Duodenal mucosa (tissue), 2 donors: ENCODE measurements around the gene ERP27.
A peak's percentile ranks its signal among the peaks of the same experiment; 100 is the strongest.

Experiments
- H3K27ac ChIP-seq: one replicate; pipeline ENCODE4 v1.7.0; 2013; ENCODE audit warnings: low read depth, low read length
- H3K27me3 ChIP-seq, 2 donors: one replicate each; pipeline ENCODE4 v1.7.0; 2013; ENCODE audit warnings: low read length in 2 of 2, control low read depth in 1 of 2; ENCODE audit not compliant: insufficient read depth in 2 of 2, control insufficient read depth in 1 of 2
- H3K36me3 ChIP-seq, 2 donors: one replicate each; pipeline ENCODE4 v1.7.0; 2013; ENCODE audit warnings: low read length in 2 of 2, control low read depth in 1 of 2; ENCODE audit not compliant: insufficient read depth in 2 of 2, control insufficient read depth in 1 of 2
- H3K4me1 ChIP-seq, 2 donors: one replicate each; pipeline ENCODE4 v1.7.0; 2013; ENCODE audit warnings: low read length in 2 of 2, control low read depth in 1 of 2; ENCODE audit not compliant: insufficient read depth in 2 of 2, control insufficient read depth in 1 of 2
- H3K4me3 ChIP-seq, 2 donors: one replicate each; pipeline ENCODE4 v1.7.0; 2013; ENCODE audit warnings: low read length in 2 of 2, low read depth in 1 of 2
- H3K9ac ChIP-seq, 2 donors: one replicate each; pipeline ENCODE4 v1.7.0; 2013; ENCODE audit warnings: low read length in 2 of 2, low read depth in 1 of 2
- H3K9me3 ChIP-seq, 2 donors: one replicate each; pipeline ENCODE4 v1.7.0; 2013; ENCODE audit warnings: low read length in 2 of 2, control low read depth in 1 of 2; ENCODE audit not compliant: control insufficient read depth in 1 of 2

The ERP27 gene

GRCh38 chr12:14974633-14975032, 36.3 kb upstream of the ERP27 start:
- no peak overlapping the region for H3K4me3 ChIP-seq
- no peaks in the 10 kb centered on the region for H3K4me1 ChIP-seq
- no peaks in the 10 kb centered on the region for H3K9me3 ChIP-seq
- H3K27me3 ChIP-seq: no peaks in the 10 kb centered on the region
- no peak overlapping the region for H3K9ac ChIP-seq
- H3K36me3 ChIP-seq: no peaks in the 10 kb centered on the region
- no peak overlapping the region for H3K27ac ChIP-seq

GRCh38 chr12:14972816-14973215, 34.5 kb upstream of the ERP27 start, which contains the start of gene PDE6H:
Gene PDE6H, plus strand, starts transcription at chr12:14973042. Its CDS starts 4,971 bp downstream, at chr12:14978013.
- H3K27ac ChIP-seq: no peak within 1 kb of the TSS
- no peak within 1 kb of the TSS for H3K4me3 ChIP-seq
- no peaks in the 10 kb centered on the region for H3K27me3 ChIP-seq
- no peaks in the 10 kb centered on the region for H3K4me1 ChIP-seq
- no peak within 1 kb of the TSS for H3K9ac ChIP-seq
- no peaks in the 10 kb centered on the region for H3K9me3 ChIP-seq
- H3K36me3 ChIP-seq: no peaks in the 10 kb centered on the region

GRCh38 chr12:14970473-14970872, 32.1 kb upstream of the ERP27 start:
- Histone ChIP-seq H3K9me3 (no peaks in the 10 kb centered on the region), H3K27ac (no peak overlapping the region), H3K4me1 (no peaks in the 10 kb centered on the region), H3K9ac (no peak overlapping the region), H3K36me3 (no peaks in the 10 kb centered on the region), H3K27me3 (no peaks in the 10 kb centered on the region), H3K4me3 (no peak overlapping the region)

DNA sequence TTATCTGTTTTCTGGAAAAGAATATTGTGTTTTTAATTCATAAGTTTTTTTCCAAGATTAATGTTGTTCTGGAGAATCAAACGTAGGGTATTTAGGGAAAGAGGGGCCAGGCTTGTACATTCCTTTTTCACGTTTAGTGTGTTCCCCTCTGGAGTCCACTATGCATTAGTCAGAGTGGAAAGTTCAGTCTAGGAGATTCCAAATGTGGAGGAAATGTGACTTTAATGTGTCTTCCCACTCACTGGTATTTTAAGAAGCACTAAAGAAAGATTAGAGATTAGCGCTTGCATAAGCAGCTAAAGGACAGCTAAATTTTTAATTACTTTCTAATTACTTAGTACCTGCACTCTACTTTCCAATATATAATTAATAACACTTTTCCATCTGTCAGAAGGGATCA, 30.1 kb upstream of the ERP27 start:
- H3K4me1 ChIP-seq: no peaks in the 10 kb centered on the region
- H3K9ac ChIP-seq: no peak overlapping the region
- H3K36me3 ChIP-seq: no peaks in the 10 kb centered on the region
- no peak overlapping the region for H3K27ac ChIP-seq
- H3K4me3 ChIP-seq: no peak overlapping the region
- no peaks in the 10 kb centered on the region for H3K9me3 ChIP-seq
- H3K27me3 ChIP-seq: no peaks in the 10 kb centered on the region

- H3K9ac ChIP-seq: no peak overlapping the region
- H3K4me1 ChIP-seq: no peaks in the 10 kb centered on the region
- H3K36me3 ChIP-seq: no peaks in the 10 kb centered on the region
- no peaks in the 10 kb centered on the region for H3K9me3 ChIP-seq
- no peak overlapping the region for H3K27ac ChIP-seq
- no peaks in the 10 kb centered on the region for H3K27me3 ChIP-seq
- H3K4me3 ChIP-seq: no peak overlapping the region
These were observed 26.9 kb upstream of the ERP27 start for GRCh38 chr12:14965221-14965620.

DNA sequence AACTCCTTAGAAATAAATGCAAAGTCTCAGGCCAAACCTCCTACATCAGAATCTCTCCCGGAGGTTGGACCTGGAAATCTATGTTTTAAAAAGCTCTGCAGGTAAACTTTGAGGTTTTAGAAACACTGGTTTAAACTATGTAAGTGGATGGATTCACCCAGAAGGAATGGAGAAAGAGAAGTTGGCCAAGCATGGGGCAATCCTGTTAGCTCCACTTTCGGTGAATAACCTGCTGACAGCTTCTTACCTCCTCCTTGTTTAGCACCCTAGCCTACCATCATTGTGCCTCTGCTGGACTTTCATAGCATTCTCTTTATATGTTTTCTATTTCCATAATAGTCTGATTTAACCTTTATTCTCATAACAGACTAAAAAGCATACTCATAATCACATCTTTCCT, 26.1 kb upstream of the ERP27 start:
- no peaks in the 10 kb centered on the region for H3K36me3 ChIP-seq
- H3K27ac ChIP-seq: no peak overlapping the region
- H3K9me3 ChIP-seq: no peaks in the 10 kb centered on the region
- H3K27me3 ChIP-seq: no peaks in the 10 kb centered on the region
- no peak overlapping the region for H3K9ac ChIP-seq
- peaks cover 0 to 6% of the 10 kb centered on the region in 2 donors for H3K4me1 ChIP-seq
- no peak overlapping the region for H3K4me3 ChIP-seq

DNA sequence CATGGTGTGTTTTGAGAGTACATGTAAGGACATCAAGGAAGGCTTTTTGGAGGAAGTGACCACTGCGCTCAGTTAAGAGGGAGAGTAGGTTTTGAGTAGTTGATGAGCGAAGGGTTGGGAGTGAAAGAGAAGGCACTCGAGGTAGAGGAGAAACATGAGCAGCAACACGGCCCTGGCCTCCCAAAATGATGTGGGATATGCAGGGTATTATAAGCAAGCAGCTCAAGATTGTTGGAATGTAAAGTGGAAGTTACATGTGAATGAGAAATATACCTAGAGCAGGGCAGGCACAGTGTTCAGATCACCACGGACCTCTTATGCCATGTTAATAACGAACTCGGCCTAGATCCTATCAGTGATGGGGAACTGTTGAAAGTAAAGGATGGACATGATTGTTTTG, 25.2 kb upstream of the ERP27 start:
- H3K9ac ChIP-seq: no peak overlapping the region
- no peak overlapping the region for H3K27ac ChIP-seq
- H3K9me3 ChIP-seq: no peaks in the 10 kb centered on the region
- H3K36me3 ChIP-seq: no peaks in the 10 kb centered on the region
- H3K4me3 ChIP-seq: no peak overlapping the region
- no peaks in the 10 kb centered on the region for H3K27me3 ChIP-seq
- H3K4me1 ChIP-seq: peaks cover 0 to 6% of the 10 kb centered on the region in 2 donors

- Histone ChIP-seq H3K27ac (no peak overlapping the region), H3K9ac (no peak overlapping the region), H3K36me3 (no peaks in the 10 kb centered on the region), H3K9me3 (no peaks in the 10 kb centered on the region), H3K4me1 (peaks cover 0 to 6% of the 10 kb centered on the region in 2 donors), H3K4me3 (no peak overlapping the region), H3K27me3 (no peaks in the 10 kb centered on the region)
These were observed 24.5 kb upstream of the ERP27 start for GRCh38 chr12:14962797-14963196.

DNA sequence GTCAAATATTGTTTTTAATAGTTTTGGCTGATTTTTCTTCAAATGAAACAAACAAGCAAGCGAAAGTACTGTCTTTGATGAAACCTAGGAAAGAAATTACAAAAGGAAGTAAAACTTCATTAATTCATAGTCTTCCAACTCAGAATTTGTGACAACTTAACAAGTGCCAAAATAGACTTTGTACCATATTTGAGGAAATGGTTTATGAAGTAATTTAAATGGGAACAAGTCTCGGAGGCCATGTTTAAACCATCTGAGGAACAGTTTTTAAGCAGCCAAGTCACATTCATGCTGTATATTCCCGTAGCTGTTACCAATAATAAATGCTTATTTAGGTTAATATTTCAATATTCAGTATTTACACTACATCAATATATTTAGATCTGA, 23.8 kb upstream of the ERP27 start:
- peak overlapping the region; percentile 74 to 76 for H3K4me3 ChIP-seq

DNA sequence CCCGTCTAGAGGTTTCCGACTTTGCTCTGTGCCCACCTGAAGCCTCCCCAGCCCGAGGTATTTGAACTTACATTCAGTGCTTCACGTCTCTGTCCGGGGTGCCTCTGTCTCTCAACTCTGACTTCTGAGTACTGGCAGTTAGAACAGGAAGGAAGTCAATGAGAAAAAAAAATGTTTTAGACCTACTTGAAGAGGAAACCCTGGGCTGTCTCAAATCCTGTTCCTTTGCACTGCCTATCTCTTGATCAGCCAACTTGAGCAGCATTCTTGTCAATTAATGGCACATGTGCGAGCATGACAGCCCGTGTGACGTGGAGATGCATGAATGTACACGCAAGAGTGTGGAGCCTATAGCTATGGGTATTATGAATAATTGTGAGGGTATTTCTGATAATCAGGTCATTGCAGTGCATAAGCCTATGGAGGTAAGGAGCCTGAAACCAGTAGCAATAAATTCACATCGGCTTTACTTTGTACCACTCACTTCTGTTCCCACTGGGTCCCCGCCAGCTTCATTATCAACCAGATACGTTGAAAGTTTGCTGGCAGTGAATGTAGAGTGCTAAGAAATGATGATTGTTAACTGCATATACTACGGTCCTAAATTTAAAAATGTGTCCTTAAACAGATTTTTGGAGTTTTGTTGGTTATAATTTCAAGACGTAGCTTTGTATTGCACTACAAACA, 23.3 kb upstream of the ERP27 start, which contains the start of gene ARHGDIB:
Gene ARHGDIB, minus strand, starts transcription at position 136 of the 687 bp plus-strand sequence. CDS start 10,889 bp downstream, outside the sequence.
- no peaks in the 10 kb centered on the region for H3K36me3 ChIP-seq
- H3K4me3 ChIP-seq: peak within 1 kb of the TSS; percentile 74 to 76
- no peaks in the 10 kb centered on the region for H3K9me3 ChIP-seq
- peak within 1 kb of the TSS; percentile 37 for H3K27ac ChIP-seq
- H3K4me1 ChIP-seq: peaks cover 6 to 12% of the 10 kb centered on the region in 2 donors
- no peaks in the 10 kb centered on the region for H3K27me3 ChIP-seq
- peak within 1 kb of the TSS; percentile 55 to 59 for H3K9ac ChIP-seq

More for the DNA sequence above, 23.8 kb upstream of the ERP27 start:
- Histone ChIP-seq H3K4me1 (peaks cover 6% of the 10 kb centered on the region in 2 donors), H3K9ac (peak overlapping the region in 1 of 2 donors; percentile 59), H3K36me3 (no peaks in the 10 kb centered on the region), H3K27me3 (no peaks in the 10 kb centered on the region), H3K9me3 (no peaks in the 10 kb centered on the region), H3K27ac (peak overlapping the region; percentile 37)
